Mucosa of descending colon (tissue), 3 donors: Measurements from ENCODE around the gene RPL29. TPM values are rescaled to one million over a fixed set of nuclear protein-coding genes. Genes with fewer than 3 reads are reported as not detected.

Source experiments
- ATAC-seq: fragments of 200-7000 bp; cut with Tn5 transposase; one replicate; pipeline ENCODE4 v1.9.1; 2020; ENCODE audit warnings: mild to moderate bottlenecking, moderate library complexity
- DNase-seq, 3 donors: peaks; one replicate each; pipeline ENCODE4 v3.0.0-alpha.2; 2020
- H3K36me3 ChIP-seq: fragments of 200-600 bp; one replicate; pipeline ENCODE4 v1.8.0; 2021; ENCODE audit warnings: low read depth, mild to moderate bottlenecking
- H3K4me1 ChIP-seq: fragments of 200-600 bp; one replicate; pipeline ENCODE4 v1.8.0; 2021; ENCODE audit warnings: low read depth, mild to moderate bottlenecking
- H3K4me3 ChIP-seq: fragments of 200-600 bp; one replicate; pipeline ENCODE4 v1.8.0; 2021; ENCODE audit warnings: mild to moderate bottlenecking
- H3K9me3 ChIP-seq: fragments of 200-600 bp; one replicate; pipeline ENCODE4 v1.8.0; 2021; ENCODE audit warnings: mild to moderate bottlenecking
- intact Hi-C, 2 donors: fragments of 100-400 bp; cut with DNase I in 1 of 2; cut with micrococcal nuclease in 1 of 2; formaldehyde crosslinking; loops; one replicate each; pipeline versions ENCODE4 v1.11.0 to v1.11.1; 2022; cut with DNase I, micrococcal nuclease
- total RNA-seq, 3 donors: library from RNA; stranded (reverse); fragmentation: NEBNext Ultra II Directional in 2 of 3; extraction: Animal tissue kit (Norgen Biotek cat#: 25700) in 2 of 3; gene quantifications; one replicate each; pipeline versions ENCODE4 v1.2.1 to v1.2.4, GENCODE V29; 2021 to 2023
- TF ChIP-seq, protein P1 (sequence below): fragments of 200-600 bp; IDR thresholded peaks from one replicate; pipeline ENCODE4 v1.8.0; 2022; ENCODE audit warnings: antibody characterized with exemption, mild to moderate bottlenecking
- donor health status: DM: no; HTN: no; CAD: no; lungs with moderate emphysema.
- donor health status: DM: no; HTN: no; CAD: no.
- donor health status: DM: no; HTN: yes; CAD: no.

RPL29 gene
- total RNA-seq, 3 donors from 2014 or later: 782 to 973 (median 946) TPM

GRCh38 chr3:52024765-52025452 lies 29.2 kb upstream of the RPL29 start:
- TF ChIP-seq, protein P1, sequence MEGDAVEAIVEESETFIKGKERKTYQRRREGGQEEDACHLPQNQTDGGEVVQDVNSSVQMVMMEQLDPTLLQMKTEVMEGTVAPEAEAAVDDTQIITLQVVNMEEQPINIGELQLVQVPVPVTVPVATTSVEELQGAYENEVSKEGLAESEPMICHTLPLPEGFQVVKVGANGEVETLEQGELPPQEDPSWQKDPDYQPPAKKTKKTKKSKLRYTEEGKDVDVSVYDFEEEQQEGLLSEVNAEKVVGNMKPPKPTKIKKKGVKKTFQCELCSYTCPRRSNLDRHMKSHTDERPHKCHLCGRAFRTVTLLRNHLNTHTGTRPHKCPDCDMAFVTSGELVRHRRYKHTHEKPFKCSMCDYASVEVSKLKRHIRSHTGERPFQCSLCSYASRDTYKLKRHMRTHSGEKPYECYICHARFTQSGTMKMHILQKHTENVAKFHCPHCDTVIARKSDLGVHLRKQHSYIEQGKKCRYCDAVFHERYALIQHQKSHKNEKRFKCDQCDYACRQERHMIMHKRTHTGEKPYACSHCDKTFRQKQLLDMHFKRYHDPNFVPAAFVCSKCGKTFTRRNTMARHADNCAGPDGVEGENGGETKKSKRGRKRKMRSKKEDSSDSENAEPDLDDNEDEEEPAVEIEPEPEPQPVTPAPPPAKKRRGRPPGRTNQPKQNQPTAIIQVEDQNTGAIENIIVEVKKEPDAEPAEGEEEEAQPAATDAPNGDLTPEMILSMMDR: no peak
- DNase-seq (no peak), ATAC-seq (no peak)
- Histone ChIP-seq H3K4me3 (no peak overlapping the region), H3K36me3 (no peaks in the 10 kb centered on the region), H3K4me1 (no peaks in the 10 kb centered on the region), H3K9me3 (no peaks in the 10 kb centered on the region)
- intact Hi-C loops: no loop called here

- no peak for ATAC-seq
- TF ChIP-seq, protein P1: no peak
- Histone ChIP-seq H3K36me3 (no peaks in the 10 kb centered on the region), H3K4me3 (no peak overlapping the region), H3K4me1 (no peaks in the 10 kb centered on the region), H3K9me3 (no peaks in the 10 kb centered on the region)
- DNase-seq: no peak
- intact Hi-C loops: no loop called here
Observed at GRCh38 chr3:52023860-52024764, 28.4 kb upstream of the RPL29 start.

GRCh38 chr3:52023101-52023770 lies 27.5 kb upstream of the RPL29 start:
- Histone ChIP-seq H3K36me3 (no peaks in the 10 kb centered on the region), H3K9me3 (no peaks in the 10 kb centered on the region), H3K4me3 (no peak overlapping the region), H3K4me1 (no peaks in the 10 kb centered on the region)
- no peak for ATAC-seq
- intact Hi-C loops: no loop called here
- no peak for DNase-seq
- TF ChIP-seq, protein P1: no peak

DNA sequence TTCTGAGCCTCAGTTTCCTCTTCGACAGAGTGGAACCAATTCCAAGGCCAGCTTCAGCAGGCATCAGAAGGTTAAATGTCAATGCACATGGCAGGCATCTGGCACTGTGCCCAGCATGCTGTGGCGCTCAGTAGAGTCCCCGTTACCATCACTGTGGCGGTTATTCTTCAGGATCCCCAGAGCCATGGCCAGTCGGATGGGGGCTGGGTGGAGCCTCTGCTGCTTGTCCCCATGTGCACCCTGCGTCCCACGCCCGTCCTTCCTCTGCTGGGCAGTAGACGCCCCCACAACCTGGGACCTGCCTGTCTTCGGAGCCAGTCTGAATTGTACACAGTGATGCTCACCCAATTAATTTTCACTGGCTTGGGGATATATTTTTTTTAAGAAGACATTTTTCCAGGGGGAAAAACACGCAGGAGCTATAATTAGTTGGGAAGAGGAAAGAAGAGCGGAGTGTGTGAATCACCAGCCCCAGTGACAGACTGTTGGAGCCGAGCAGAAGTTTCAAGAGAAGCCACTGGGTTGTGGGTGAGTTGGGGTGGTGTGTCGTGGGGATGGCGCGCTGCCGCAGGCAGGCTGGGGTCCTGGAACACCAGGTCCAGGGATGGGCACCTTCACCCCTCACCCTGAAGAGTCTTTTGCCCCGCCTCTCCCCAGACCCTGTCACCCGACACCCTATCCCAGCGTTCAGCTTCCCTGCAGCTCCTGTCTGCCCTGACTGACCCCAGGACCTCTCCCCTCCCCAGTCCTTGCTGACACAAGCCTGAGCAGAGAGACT lies 26.8 kb upstream of the RPL29 start:
- intact Hi-C loops: no loop called here
- ATAC-seq (no peak), DNase-seq (no peak)
- Histone ChIP-seq H3K9me3 (no peaks in the 10 kb centered on the region), H3K4me3 (no peak overlapping the region), H3K4me1 (no peaks in the 10 kb centered on the region), H3K36me3 (no peaks in the 10 kb centered on the region)
- TF ChIP-seq, protein P1: no peak
